Activated CD4-positive, alpha-beta T cell treated with anti-CD3 and anti-CD28 coated beads for 1 hour (primary cell): Measurements from ENCODE around the gene AP1S1.

Experiments
- DNase-seq: peaks from one replicate; pipeline ENCODE4 v3.0.0-alpha.2; 2020

AP1S1 gene

GRCh38 chr7:101159696-101160674, 5.7 kb downstream of the AP1S1 start:
- DNase-seq = no peak

- DNase-seq = no peak
Observed at GRCh38 chr7:101160910-101161309, 6.6 kb downstream of the AP1S1 start.

- no peak for DNase-seq
Observed at GRCh38 chr7:101161692-101162471, 7.6 kb downstream of the AP1S1 start.

- no peak for DNase-seq
Observed at GRCh38 chr7:101162551-101163278, 8.4 kb downstream of the AP1S1 start.

- no peak for DNase-seq
Observed at GRCh38 chr7:101163279-101164070, 9.2 kb downstream of the AP1S1 start.

GRCh38 chr7:101164071-101164840, 10.0 kb downstream of the AP1S1 start:
- no peak for DNase-seq

- peak; percentile 83 for DNase-seq
Observed at GRCh38 chr7:101165075-101165957, 11.0 kb downstream of the AP1S1 start, which contains the start of gene VGF. VGF (minus strand) TSS chr7:101165569; CDS start chr7:101164843, 726 bp downstream.

GRCh38 chr7:101165958-101166647, 11.8 kb downstream of the AP1S1 start:
- no peak for DNase-seq

- no peak for DNase-seq
Observed at GRCh38 chr7:101166648-101166908, 12.3 kb downstream of the AP1S1 start.

- no peak for DNase-seq
Observed at GRCh38 chr7:101166909-101167644, 12.8 kb downstream of the AP1S1 start.

- no peak for DNase-seq
Observed at GRCh38 chr7:101167645-101168411, 13.6 kb downstream of the AP1S1 start.

- DNase-seq = no peak
Observed at GRCh38 chr7:101168412-101169049, 14.3 kb downstream of the AP1S1 start.

- DNase-seq = no peak
Observed at GRCh38 chr7:101169110-101169837, 15.0 kb downstream of the AP1S1 start.

GRCh38 chr7:101169838-101170551, 15.7 kb downstream of the AP1S1 start:
- DNase-seq = peak; percentile 69

- DNase-seq = no peak
Observed at GRCh38 chr7:101170617-101171441, 16.6 kb downstream of the AP1S1 start.
